Left lung (tissue), 10 donors: Measurements from ENCODE around the gene PHOX2A. TPM values are rescaled to one million over a fixed set of nuclear protein-coding genes. Genes with fewer than 3 reads are reported as not detected.

Experiments
- ATAC-seq: fragments of 200-7000 bp; cut with Tn5 transposase; one replicate; pipeline ENCODE4 v1.9.1; 2020; ENCODE audit warnings: moderate library complexity
- DNase-seq, 4 donors: peaks; one replicate each; pipeline ENCODE4 v3.0.0-alpha.2; 2013 to 2020
- H3K27ac ChIP-seq, 2 donors: fragments of 200-600 bp; sonication (generic) in 1 of 2; one replicate each; pipeline versions ENCODE4 v1.5.0 to v1.8.0; 2020 to 2021
- H3K27me3 ChIP-seq, 2 donors: fragments of 200-600 bp; sonication (generic) in 1 of 2; one replicate each; pipeline versions ENCODE4 v1.5.0 to v1.8.0; 2020 to 2021
- H3K36me3 ChIP-seq, 2 donors: fragments of 200-600 bp; sonication (generic) in 1 of 2; one replicate each; pipeline versions ENCODE4 v1.5.0 to v1.8.0; 2020 to 2021
- H3K4me1 ChIP-seq, 2 donors: fragments of 200-600 bp; one replicate each; pipeline ENCODE4 v1.8.0; 2021
- H3K4me3 ChIP-seq, 2 donors: fragments of 200-600 bp; sonication (generic) in 1 of 2; one replicate each; pipeline versions ENCODE4 v1.5.0 to v1.8.0; 2020 to 2021; ENCODE audit warnings: mild to moderate bottlenecking in 1 of 2
- H3K9me3 ChIP-seq, 2 donors: fragments of 200-600 bp; sonication (generic) in 1 of 2; one replicate each; pipeline versions ENCODE4 v1.5.0 to v1.8.0; 2020 to 2021
- CTCF ChIP-seq, 2 donors: fragments of 200-600 bp; sonication (generic) in 1 of 2; IDR thresholded peaks; one replicate each; pipeline versions ENCODE4 v1.5.0 to v1.8.0; 2021; ENCODE audit warnings: antibody characterized with exemption in 2 of 2
- intact Hi-C, 2 donors: fragments of 100-400 bp; cut with DNase I; formaldehyde crosslinking; loops; one replicate each; pipeline versions ENCODE4 v1.11.2 to v1.14.2; 2022
- polyA plus RNA-seq, 6 donors: library from polyadenylated mRNA; unstranded; fragments of 120-200 nt; gene quantifications; one replicate each; pipeline ENCODE4 v1.2.1, GENCODE V29; 2013; ENCODE audit not compliant: insufficient read length in 6 of 6
- total RNA-seq, 2 donors: library from RNA; stranded (reverse); fragmentation: NEBNext Ultra II Directional; extraction: Animal tissue kit (Norgen Biotek cat#: 25700); gene quantifications; one replicate each; pipeline ENCODE4 v1.2.1, GENCODE V29; 2021
- donor health status: DM: no; HTN: yes; CAD: no.
- donor health status: DM: no; HTN: no; CAD: no.

PHOX2A gene
- total and polyA plus RNA-seq, 8 donors, result not detected

DNA sequence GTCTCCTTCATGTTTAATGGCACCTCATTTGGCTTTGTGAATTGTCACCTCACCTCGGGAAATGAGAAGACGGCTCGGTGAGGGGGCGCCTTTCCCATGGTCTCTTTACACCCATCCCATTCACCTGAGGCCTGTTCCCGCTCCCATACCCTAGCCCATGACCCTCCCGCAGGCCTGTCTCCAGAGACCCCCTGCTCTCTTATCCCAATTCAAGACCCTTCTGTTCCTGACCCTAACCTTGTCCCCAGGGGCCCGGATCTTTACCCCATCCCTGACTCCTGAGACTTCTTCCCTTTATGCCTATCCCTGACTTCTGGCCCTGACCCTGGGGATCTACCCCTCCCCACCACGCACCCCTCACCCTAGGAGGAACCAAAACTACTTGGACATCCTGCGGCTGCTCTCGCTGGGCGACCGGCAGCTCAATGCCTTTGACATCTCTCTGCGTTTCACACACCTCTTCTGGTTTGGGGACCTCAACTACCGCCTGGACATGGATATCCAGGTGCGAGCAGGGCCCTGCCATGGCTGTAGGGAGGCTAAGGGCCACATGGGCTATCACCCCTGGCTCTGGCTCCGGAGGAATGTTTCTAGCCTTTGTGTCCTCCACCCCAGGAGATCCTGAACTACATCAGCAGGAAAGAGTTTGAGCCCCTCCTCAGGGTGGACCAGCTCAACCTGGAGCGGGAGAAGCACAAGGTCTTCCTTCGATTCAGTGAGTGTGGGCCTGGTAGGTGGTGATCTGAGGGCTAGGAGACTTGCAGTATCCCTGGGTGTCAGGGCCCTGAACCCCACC, 11.5 kb downstream of the PHOX2A start:
- no peak for TF ChIP-seq CTCF (IDR thresholded peaks at IDR 0.05)
- no peak for DNase-seq
- intact Hi-C loops, result no loop called here
- Histone ChIP-seq H3K27ac (no peak overlapping the region), H3K9me3 (no peaks in the 10 kb centered on the region), H3K27me3 (no peaks in the 10 kb centered on the region), H3K4me3 (no peak overlapping the region), H3K4me1 (no peaks in the 10 kb centered on the region), H3K36me3 (peaks cover 4 to 99% of the 10 kb centered on the region in 2 donors)
- ATAC-seq, result no peak

DNA sequence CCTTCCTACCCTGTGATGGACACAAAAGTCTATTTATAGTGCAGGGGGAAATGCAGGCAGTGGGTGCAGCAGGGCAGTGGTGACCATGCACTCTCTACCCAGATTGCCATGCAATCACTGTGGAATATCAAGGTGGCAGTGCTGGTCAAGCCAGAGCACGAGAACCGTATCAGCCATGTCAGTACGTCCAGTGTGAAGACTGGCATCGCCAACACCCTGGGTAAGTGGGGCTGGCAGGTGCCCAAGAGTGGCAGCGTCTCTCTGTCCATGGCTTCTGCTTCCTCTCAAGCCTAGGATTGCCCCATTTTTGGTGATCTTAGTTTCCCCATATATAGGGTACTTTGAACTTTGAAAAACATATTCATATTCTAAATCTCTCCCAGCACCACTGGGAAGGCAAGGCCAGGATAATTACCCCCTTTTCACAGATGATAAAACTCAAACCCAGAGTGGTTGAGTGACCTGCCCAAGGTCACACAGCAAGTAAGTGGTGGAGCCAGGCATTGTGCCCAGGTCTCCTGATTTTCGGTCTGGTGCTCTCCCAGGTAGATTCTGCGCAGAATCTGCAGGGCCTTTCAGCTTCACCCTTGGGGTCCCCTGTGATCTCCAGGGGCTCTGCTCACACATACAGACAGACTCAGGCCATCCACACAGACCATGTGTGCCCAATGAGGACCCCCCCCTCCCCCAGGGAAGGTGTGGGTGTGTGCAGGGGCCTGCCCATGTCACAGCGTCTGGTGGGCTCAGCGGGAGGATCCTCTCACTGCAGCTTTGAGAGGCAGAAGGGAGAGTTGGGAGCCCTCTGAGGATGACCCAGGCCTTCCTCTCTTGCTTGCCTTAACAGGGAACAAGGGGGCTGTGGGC, 12.3 kb downstream of the PHOX2A start:
- Histone ChIP-seq H3K9me3 (no peaks in the 10 kb centered on the region), H3K4me1 (peaks cover 2 to 4% of the 10 kb centered on the region in 2 donors), H3K36me3 (peaks cover 4 to 97% of the 10 kb centered on the region in 2 donors), H3K27ac (no peak overlapping the region), H3K27me3 (no peaks in the 10 kb centered on the region), H3K4me3 (no peak overlapping the region)
- no peak for TF ChIP-seq CTCF (IDR thresholded peaks at IDR 0.05)
- ATAC-seq (no peak), DNase-seq (no peak)
- intact Hi-C loops, result no loop called here

- TF ChIP-seq CTCF (IDR thresholded peaks at IDR 0.05), result no peak
- no peaks in the 10 kb centered on the region for H3K9me3 ChIP-seq
- peaks cover 8 to 12% of the 10 kb centered on the region in 2 donors for H3K4me1 ChIP-seq
- no peak overlapping the region for H3K4me3 ChIP-seq
- no peak overlapping the region for H3K27ac ChIP-seq
- DNase-seq (no peak), ATAC-seq (no peak)
- intact Hi-C loops, result no loop called here
- peaks cover 4 to 93% of the 10 kb centered on the region in 2 donors for H3K36me3 ChIP-seq
- no peaks in the 10 kb centered on the region for H3K27me3 ChIP-seq
Measured at GRCh38 chr11:72230764-72231365, 13.1 kb downstream of the PHOX2A start.

GRCh38 chr11:72229925-72230763, 13.8 kb downstream of the PHOX2A start:
- no peak for TF ChIP-seq CTCF (IDR thresholded peaks at IDR 0.05)
- intact Hi-C loops, result no loop called here
- Histone ChIP-seq H3K4me1 (peaks cover 10 to 19% of the 10 kb centered on the region in 2 donors), H3K4me3 (no peak overlapping the region), H3K27ac (no peak overlapping the region), H3K36me3 (peaks cover 4 to 85% of the 10 kb centered on the region in 2 donors), H3K27me3 (no peaks in the 10 kb centered on the region), H3K9me3 (no peaks in the 10 kb centered on the region)
- no peak for DNase-seq
- ATAC-seq, result no peak
